GM12878 (cell line): Measurements from ENCODE around the gene PRC1. TPM values are rescaled to one million over a fixed set of nuclear protein-coding genes. Genes with fewer than 3 reads are reported as not detected.

Source experiments
- ATAC-seq: fragments of 200-7000 bp; cut with Tn5 transposase; 3 replicates; pipeline ENCODE4 v1.9.1; 2020; ENCODE audit warnings: mild to moderate bottlenecking, moderate library complexity
- BruUV-seq: library from RNA; stranded (reverse); fragments of 400-500 nt; replicated peaks from 2 replicates; lab custom pipeline; 2021; lab: Mats Ljungman, UMichigan
- CTCF ChIA-PET: fragments of 300-600 bp; sonication (Branson Sonifier 250); formaldehyde crosslinking; extraction: SDS; loops from one replicate; lab custom pipeline; 2021; ENCODE audit warnings: inconsistent platforms; lab: Yijun Ruan, JAX
- POLR2A ChIA-PET: fragments of 350-600 bp; formaldehyde crosslinking; extraction: SDS; loops from one replicate; lab custom pipeline; 2021; ENCODE audit warnings: inconsistent platforms; lab: Charles Lee
- RAD21 ChIA-PET: fragments of 300-600 bp; sonication (Branson Sonifier 250); formaldehyde crosslinking; loops from one replicate; lab custom pipeline; 2023; ENCODE audit warnings: antibody characterized with exemption; ENCODE audit not compliant: unreplicated experiment; lab: Charles Lee
- SMC1A ChIA-PET: fragments of 300-600 bp; sonication (Branson Sonifier 250); formaldehyde crosslinking; loops from one replicate; lab custom pipeline; 2023; ENCODE audit not compliant: unreplicated experiment, uncharacterized antibody; lab: Charles Lee
- DNase-seq: peaks from one replicate; pipeline ENCODE4 v3.0.0-alpha.2; 2011; ENCODE audit warnings: low read depth, low spot score
- FAIRE-seq: peaks from 3 replicates; lab custom pipeline; 2011; peaks lifted over from hg19 to GRCh38; lab: Jason Lieb, UNC
- H2AFZ ChIP-seq: 2 replicates; pipeline ENCODE4 v1.6.0; 2011; ENCODE audit warnings: low read depth, low read length, control low read depth; ENCODE audit not compliant: control insufficient read depth
- H3K27ac ChIP-seq: 2 replicates; pipeline ENCODE4 v1.5.1; 2011; ENCODE audit warnings: control low read depth; ENCODE audit not compliant: control insufficient read depth, insufficient read depth
- H3K27me3 ChIP-seq, 2 experiments: replicated peaks in 1 of 2; 2 replicates each; pipeline versions ENCODE4 v1.6.0 to v1.6.1; 2011; ENCODE audit warnings: low read length in 1 of 2; ENCODE audit not compliant: control insufficient read depth in 2 of 2, insufficient read depth in 2 of 2
- H3K36me3 ChIP-seq, 2 experiments: 2 replicates each; pipeline ENCODE4 v1.5.1; 2011; ENCODE audit warnings: low read length in 1 of 2; ENCODE audit not compliant: control insufficient read depth in 2 of 2, insufficient read depth in 2 of 2
- H3K4me1 ChIP-seq: 2 replicates; pipeline ENCODE4 v1.6.1; 2011; ENCODE audit warnings: mild to moderate bottlenecking, low read length, moderate library complexity, mixed read lengths; ENCODE audit not compliant: control insufficient read depth, insufficient read depth
- H3K4me2 ChIP-seq: 2 replicates; pipeline ENCODE4 v1.6.0; 2011; ENCODE audit warnings: control low read depth; ENCODE audit not compliant: control insufficient read depth, insufficient read depth
- H3K4me3 ChIP-seq: fragments of 200-600 bp; sonication (generic); 2 replicates; pipeline ENCODE4 v1.5.1; 2016
- H3K79me2 ChIP-seq: 2 replicates; pipeline ENCODE4 v1.6.0; 2011; ENCODE audit warnings: low read length; ENCODE audit not compliant: control insufficient read depth, insufficient read depth
- H3K9ac ChIP-seq: 2 replicates; pipeline ENCODE4 v1.8.0; 2011; ENCODE audit warnings: low read length, control low read depth, mixed read lengths; ENCODE audit not compliant: control insufficient read depth, insufficient read depth
- H3K9me3 ChIP-seq: replicated peaks from 3 replicates; pipeline ENCODE4 v1.5.1; 2011; ENCODE audit warnings: mild to moderate bottlenecking, low read length; ENCODE audit not compliant: control insufficient read depth, insufficient read depth
- H4K20me1 ChIP-seq: 2 replicates; pipeline ENCODE4 v1.6.0; 2011; ENCODE audit not compliant: control insufficient read depth, insufficient read depth
- BHLHE40 ChIP-seq, 2 experiments: fragments of 450-650 bp in 1 of 2; IDR thresholded peaks; 2 replicates each; pipeline ENCODE4 v1.6.1; 2011 to 2017; ENCODE audit warnings: low read depth in 2 of 2, borderline replicate concordance in 1 of 2, improper control_type of control experiment in 1 of 2, low read length in 1 of 2, mild to moderate bottlenecking in 1 of 2
- DPF2 ChIP-seq: fragments of 450-650 bp; IDR thresholded peaks from 2 replicates; pipeline ENCODE4 v1.6.1; 2017; ENCODE audit warnings: mild to moderate bottlenecking
- FOS ChIP-seq: IDR thresholded peaks from 3 replicates; pipeline ENCODE4 v1.6.1; 2011; ENCODE audit warnings: borderline replicate concordance; ENCODE audit not compliant: insufficient read length; ENCODE audit errors: extremely low read depth
- NFIC ChIP-seq: IDR thresholded peaks from 2 replicates; pipeline ENCODE4 v1.6.1; 2012; ENCODE audit warnings: low read depth, mild to moderate bottlenecking, inconsistent platforms, low read length, moderate library complexity
- SUZ12 ChIP-seq: fragments of 200-600 bp; sonication (generic); IDR thresholded peaks from one replicate; pipeline ENCODE4 v1.6.1; 2018; ENCODE audit warnings: antibody characterized with exemption, mild to moderate bottlenecking; ENCODE audit not compliant: unreplicated experiment
- WGBS: methylation state at CpG from one replicate; pipeline ENCODE4 v1.1.6; 2016; ENCODE audit warnings: low lambda C conversion rate; ENCODE audit not compliant: insufficient replicate concordance, insufficient coverage; ENCODE audit errors: missing lambda C conversion rate; 5-methylcytosine and 5-hydroxymethylcytosine counted together
- in situ Hi-C: fragments of 300-500 bp; cut with MboI; formaldehyde crosslinking; loops from 9 replicates; pipeline ENCODE4 v1.14.3; 2018; ENCODE audit warnings: mixed read lengths
- intact Hi-C: fragments of 100-400 bp; cut with micrococcal nuclease; formaldehyde crosslinking; loops from one replicate; pipeline ENCODE4 v1.14.2; 2022; ENCODE audit not compliant: unreplicated experiment
- polyA plus RNA-seq, 11 experiments: library from polyadenylated mRNA; depleted of rRNA in 4 of 11; unstranded in 6 of 11; stranded (reverse) in 5 of 11; fragments of >200 nt; fragmentation: Nextera tagmentation in 4 of 11; fragmentation: Illumina TruSeq in 1 of 11; extraction: Ambion mirVana in 4 of 11; extraction: Trizol in 1 of 11; gene quantifications; 1 replicate in 1 of 11; 2 replicates in 10 of 11; pipeline versions ENCODE4 v1.2.1 to v1.2.3, GENCODE V29; 2011 to 2016; ENCODE audit warnings: inconsistent platforms in 2 of 11, missing spikeins in 2 of 11, low read depth in 1 of 11
- total RNA-seq, 4 experiments: library from RNA; depleted of rRNA in 3 of 4; stranded (reverse); fragments of >200 nt in 3 of 4; fragmentation: Illumina TruSeq in 1 of 4; extraction: Trizol in 1 of 4; gene quantifications; 2 replicates each; pipeline versions ENCODE4 v1.2.1 to v1.2.3, GENCODE V29; 2013 to 2021
- TF ChIP-seq, protein P1 (sequence below): fragments of 150-350 bp; IDR thresholded peaks from 2 replicates; pipeline ENCODE4 v1.6.1; 2014; ENCODE audit warnings: mild to moderate bottlenecking, low read depth, low read length
- TF ChIP-seq, protein P2 (sequence below): fragments of 450-650 bp; IDR thresholded peaks from 2 replicates; pipeline ENCODE4 v1.6.1; 2017; ENCODE audit warnings: mild to moderate bottlenecking, moderate library complexity
- TF ChIP-seq, protein P3 (sequence below): IDR thresholded peaks from 2 replicates; pipeline ENCODE4 v1.6.1; 2012; ENCODE audit warnings: low read depth, low read length, improper control_type of control experiment

The PRC1 gene
- total and polyA plus RNA-seq, 10 of the 15 experiments (the other 5 are each of a cell fraction or from before 2014, with no cell fraction given), result 100 to 241 (median 131) TPM

DNA sequence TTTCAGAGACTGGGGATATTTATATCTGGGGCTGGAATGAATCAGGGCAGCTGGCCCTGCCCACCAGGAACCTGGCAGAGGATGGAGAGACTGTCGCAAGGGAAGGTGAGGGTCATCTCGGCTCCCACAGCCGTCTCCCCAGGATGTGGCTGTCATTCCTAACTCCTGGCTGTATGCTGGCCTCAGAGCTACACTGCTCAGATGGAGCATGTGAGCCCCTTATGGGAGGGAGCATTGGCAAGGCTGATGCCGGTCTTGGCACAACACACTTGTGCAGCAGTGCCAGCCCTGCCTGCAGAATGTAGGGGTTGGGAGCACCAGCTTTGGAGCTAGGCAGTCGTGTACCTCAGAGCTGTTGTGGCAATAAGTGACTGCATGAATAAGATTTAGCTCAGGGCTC lies 34.4 kb downstream of the PRC1 start:
- FAIRE-seq (no peak), DNase-seq (no peak), ATAC-seq (no peak)
- peaks cover 3% of the 10 kb centered on the region; the same call in 1 of the 2 replicates for H3K4me1 ChIP-seq
- H3K27me3 ChIP-seq, result no peaks in the 10 kb centered on the region
- TF ChIP-seq BHLHE40 (IDR thresholded peaks at IDR 0.05; ENCODE audit: borderline replicate concordance in 1 of 2, low read depth in 2 of 2, low read length in 1 of 2), result no peak
- SMC1A ChIA-PET, result interaction anchor here (1.4 kb wide), 1 partner anchor 90 kb away, joined by 4 read pairs; no protein-coding TSS in a partner anchor
- CTCF ChIA-PET, result interaction anchor here (1.0 to 2.2 kb wide), 3 partner anchors 11 to 73 kb away, joined by 3 to 7 read pairs (median 6); no protein-coding TSS in a partner anchor
- no peak overlapping the region for H3K9ac ChIP-seq
- POLR2A ChIA-PET, result no interaction called here
- RAD21 ChIA-PET, result no interaction called here
- H3K4me3 ChIP-seq, result no peak overlapping the region
- in situ Hi-C loops, result loop anchor here (25.0 kb wide), 1 partner anchor 1373 kb away; the partner anchor contains the start of gene TICRR
- peaks cover 21 to 22% of the 10 kb centered on the region in 2 experiments for H3K36me3 ChIP-seq
- no peaks in the 10 kb centered on the region for H3K9me3 ChIP-seq
- intact Hi-C loops, result loop anchor here (5.0 kb wide), 3 partner anchors 32 to 87 kb away; partner anchors contain the start of genes PRC1 and VPS33B
- peaks cover 24% of the 10 kb centered on the region for H3K79me2 ChIP-seq
- H3K4me2 ChIP-seq, result no peak overlapping the region
- H3K27ac ChIP-seq, result no peak overlapping the region
- H2AFZ ChIP-seq, result no peak overlapping the region
- WGBS, result 76% methylated on average over 5 of the region's 5 CpGs
- BruUV-seq, result no TSS peak
- H4K20me1 ChIP-seq, result no peaks in the 10 kb centered on the region

DNA sequence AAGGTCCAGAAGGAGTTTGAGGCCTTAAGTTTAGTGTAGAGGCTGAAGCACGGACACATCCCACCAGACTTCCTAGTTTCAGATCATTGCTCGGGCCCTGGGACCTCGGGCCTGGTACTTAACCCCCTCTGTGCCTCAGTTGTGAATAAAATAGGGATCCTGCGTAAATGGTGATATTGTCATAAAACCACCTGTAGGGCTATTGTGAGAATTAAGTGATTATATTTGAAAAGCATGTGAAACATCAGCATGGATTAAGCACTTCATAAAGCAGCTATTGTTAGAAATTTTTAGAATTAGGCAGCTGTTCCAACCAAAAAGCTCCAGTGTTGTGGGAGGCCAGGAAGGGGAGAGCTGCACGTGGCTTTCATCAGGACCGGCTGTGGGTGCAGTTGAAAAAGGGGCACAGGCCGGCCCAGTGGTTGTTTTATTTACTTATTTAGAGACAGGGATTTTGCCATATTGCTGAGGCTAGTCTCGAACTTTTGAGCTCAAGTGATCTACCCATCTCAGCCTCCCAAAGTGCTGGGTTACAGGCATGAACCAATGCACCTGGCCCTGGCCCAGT lies 35.2 kb downstream of the PRC1 start:
- Histone ChIP-seq H3K4me3 (no peak overlapping the region), H3K9ac (no peak overlapping the region), H3K27me3 (no peaks in the 10 kb centered on the region), H2AFZ (no peak overlapping the region), H3K27ac (no peak overlapping the region), H3K79me2 (peaks cover 24% of the 10 kb centered on the region), H3K4me1 (peaks cover 3% of the 10 kb centered on the region; the same call in 1 of the 2 replicates), H3K36me3 (peaks cover 21% of the 10 kb centered on the region in 2 experiments), H4K20me1 (no peaks in the 10 kb centered on the region), H3K9me3 (no peaks in the 10 kb centered on the region), H3K4me2 (no peak overlapping the region)
- WGBS, result 98% methylated on average over 8 of the region's 8 CpGs
- ChIA-PET SMC1A (interaction anchor here (1.4 kb wide), 2 partner anchors 22 to 91 kb away, joined by 4 read pairs; no protein-coding TSS in a partner anchor), RAD21 (interaction anchor here (0.6 kb wide), 1 partner anchor 630 kb away, joined by 3 read pairs; no protein-coding TSS in a partner anchor), POLR2A (interaction anchor here (0.7 to 1.5 kb wide), 2 partner anchors 16 to 27 kb away, joined by 4 to 5 read pairs; partner anchors contain the start of gene HDDC3), CTCF (interaction anchor here (1.0 to 6.4 kb wide), 9 partner anchors 12 to 90 kb away, joined by 3 to 74 read pairs (median 6); partner anchors contain the start of genes HDDC3 and UNC45A)
- intact Hi-C loops (loop anchor here (5.0 kb wide), 3 partner anchors 33 to 88 kb away; partner anchors contain the start of genes PRC1 and VPS33B), in situ Hi-C loops (loop anchor here (25.0 kb wide), 1 partner anchor 1372 kb away; the partner anchor contains the start of gene TICRR)
- BruUV-seq, result no TSS peak
- ATAC-seq (no peak), DNase-seq (no peak), FAIRE-seq (no peak)
- TF ChIP-seq FOS (no peak), SUZ12 (no peak), DPF2 (no peak), NFIC (no peak)
- TF ChIP-seq, protein P1, sequence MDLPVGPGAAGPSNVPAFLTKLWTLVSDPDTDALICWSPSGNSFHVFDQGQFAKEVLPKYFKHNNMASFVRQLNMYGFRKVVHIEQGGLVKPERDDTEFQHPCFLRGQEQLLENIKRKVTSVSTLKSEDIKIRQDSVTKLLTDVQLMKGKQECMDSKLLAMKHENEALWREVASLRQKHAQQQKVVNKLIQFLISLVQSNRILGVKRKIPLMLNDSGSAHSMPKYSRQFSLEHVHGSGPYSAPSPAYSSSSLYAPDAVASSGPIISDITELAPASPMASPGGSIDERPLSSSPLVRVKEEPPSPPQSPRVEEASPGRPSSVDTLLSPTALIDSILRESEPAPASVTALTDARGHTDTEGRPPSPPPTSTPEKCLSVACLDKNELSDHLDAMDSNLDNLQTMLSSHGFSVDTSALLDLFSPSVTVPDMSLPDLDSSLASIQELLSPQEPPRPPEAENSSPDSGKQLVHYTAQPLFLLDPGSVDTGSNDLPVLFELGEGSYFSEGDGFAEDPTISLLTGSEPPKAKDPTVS, result no peak
- TF ChIP-seq, protein P2, sequence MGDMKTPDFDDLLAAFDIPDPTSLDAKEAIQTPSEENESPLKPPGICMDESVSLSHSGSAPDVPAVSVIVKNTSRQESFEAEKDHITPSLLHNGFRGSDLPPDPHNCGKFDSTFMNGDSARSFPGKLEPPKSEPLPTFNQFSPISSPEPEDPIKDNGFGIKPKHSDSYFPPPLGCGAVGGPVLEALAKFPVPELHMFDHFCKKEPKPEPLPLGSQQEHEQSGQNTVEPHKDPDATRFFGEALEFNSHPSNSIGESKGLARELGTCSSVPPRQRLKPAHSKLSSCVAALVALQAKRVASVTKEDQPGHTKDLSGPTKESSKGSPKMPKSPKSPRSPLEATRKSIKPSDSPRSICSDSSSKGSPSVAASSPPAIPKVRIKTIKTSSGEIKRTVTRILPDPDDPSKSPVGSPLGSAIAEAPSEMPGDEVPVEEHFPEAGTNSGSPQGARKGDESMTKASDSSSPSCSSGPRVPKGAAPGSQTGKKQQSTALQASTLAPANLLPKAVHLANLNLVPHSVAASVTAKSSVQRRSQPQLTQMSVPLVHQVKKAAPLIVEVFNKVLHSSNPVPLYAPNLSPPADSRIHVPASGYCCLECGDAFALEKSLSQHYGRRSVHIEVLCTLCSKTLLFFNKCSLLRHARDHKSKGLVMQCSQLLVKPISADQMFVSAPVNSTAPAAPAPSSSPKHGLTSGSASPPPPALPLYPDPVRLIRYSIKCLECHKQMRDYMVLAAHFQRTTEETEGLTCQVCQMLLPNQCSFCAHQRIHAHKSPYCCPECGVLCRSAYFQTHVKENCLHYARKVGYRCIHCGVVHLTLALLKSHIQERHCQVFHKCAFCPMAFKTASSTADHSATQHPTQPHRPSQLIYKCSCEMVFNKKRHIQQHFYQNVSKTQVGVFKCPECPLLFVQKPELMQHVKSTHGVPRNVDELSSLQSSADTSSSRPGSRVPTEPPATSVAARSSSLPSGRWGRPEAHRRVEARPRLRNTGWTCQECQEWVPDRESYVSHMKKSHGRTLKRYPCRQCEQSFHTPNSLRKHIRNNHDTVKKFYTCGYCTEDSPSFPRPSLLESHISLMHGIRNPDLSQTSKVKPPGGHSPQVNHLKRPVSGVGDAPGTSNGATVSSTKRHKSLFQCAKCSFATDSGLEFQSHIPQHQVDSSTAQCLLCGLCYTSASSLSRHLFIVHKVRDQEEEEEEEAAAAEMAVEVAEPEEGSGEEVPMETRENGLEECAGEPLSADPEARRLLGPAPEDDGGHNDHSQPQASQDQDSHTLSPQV, result no peak
- TF ChIP-seq, protein P3, sequence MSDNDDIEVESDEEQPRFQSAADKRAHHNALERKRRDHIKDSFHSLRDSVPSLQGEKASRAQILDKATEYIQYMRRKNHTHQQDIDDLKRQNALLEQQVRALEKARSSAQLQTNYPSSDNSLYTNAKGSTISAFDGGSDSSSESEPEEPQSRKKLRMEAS, result no peak
